ENCODE results near the gene DLL1. TPM values are rescaled to one million over a fixed set of nuclear protein-coding genes. Genes with fewer than 3 reads are reported as not detected.

Gene DLL1
- polyA plus RNA-seq, 4 donors, result 9.2 to 13.7 (median 10.2) TPM

DNA sequence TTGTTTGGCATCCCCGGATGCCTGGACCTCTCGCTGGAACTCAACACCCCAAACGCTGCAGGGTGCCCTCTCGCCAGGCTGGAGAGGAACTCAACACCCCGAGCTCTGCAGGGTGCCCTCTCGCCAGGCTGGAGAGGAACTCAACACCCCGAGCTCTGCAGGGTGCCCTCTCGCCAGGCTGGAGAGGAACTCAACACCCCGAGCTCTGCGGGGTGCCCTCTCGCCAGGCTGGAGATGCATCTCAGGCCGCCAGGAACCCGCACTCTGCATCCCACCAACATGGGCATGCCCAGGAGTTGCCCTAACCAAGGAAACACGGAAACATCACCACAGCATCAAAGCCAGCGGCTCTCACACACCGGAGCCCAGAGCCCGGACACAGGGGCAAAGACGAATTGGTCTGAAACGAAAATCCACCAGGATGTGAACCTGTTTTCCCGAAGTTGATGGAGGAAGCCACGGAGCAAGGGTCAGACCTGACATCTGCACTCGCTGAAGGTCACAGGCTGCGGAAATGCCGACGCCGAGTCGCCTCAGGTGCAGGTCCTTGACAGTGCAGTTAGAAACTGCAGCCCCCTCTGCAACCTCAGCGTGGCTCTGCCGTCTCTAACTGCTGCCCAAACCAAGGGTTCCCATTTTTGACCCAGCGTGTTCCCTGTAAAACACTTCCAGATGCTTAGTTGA, 37.5 kb downstream of the DLL1 start:
- no peak for DNase-seq (ENCODE audit: low read depth in 4 of 4, low spot score in 3 of 4)

DNA sequence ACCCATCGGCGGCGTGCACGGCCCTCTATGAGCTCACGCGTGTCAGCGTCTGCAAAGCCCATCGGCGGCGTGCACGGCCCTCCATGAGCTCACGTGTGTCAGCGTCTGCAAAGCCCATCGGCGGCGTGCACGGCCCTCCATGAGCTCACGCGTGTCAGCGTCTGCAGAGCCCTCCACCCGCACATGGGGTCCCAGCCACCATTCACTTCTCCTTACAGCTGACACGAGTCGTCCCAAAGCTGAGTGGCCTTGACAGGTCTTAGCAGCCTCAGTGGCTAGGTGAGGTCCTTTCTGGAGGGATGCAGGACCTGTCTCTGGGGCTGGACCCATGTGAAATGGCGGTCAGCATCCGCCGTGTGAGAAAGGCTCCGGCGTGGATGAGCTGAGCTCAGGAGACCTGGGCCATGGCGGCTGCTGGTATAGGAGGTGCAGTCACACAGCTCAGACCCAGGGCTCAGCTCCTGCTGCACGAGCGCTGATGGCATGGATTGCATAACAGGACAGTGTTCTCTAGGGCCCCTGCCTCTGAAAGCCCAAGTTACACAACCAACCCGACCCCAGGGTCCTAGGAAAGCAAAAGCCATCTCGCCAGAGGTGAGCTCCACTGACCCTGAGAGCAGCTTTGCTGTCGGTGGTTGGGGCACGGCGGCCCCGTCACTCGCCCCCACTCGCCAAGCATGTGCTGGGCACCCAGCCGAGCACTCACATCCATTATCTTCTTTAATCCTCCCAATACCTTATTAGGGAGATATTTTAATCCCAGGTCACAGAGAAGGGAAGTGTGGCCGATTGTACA, 38.9 kb downstream of the DLL1 start:
- no peak for DNase-seq (ENCODE audit: low read depth in 4 of 4, low spot score in 3 of 4)

DNA sequence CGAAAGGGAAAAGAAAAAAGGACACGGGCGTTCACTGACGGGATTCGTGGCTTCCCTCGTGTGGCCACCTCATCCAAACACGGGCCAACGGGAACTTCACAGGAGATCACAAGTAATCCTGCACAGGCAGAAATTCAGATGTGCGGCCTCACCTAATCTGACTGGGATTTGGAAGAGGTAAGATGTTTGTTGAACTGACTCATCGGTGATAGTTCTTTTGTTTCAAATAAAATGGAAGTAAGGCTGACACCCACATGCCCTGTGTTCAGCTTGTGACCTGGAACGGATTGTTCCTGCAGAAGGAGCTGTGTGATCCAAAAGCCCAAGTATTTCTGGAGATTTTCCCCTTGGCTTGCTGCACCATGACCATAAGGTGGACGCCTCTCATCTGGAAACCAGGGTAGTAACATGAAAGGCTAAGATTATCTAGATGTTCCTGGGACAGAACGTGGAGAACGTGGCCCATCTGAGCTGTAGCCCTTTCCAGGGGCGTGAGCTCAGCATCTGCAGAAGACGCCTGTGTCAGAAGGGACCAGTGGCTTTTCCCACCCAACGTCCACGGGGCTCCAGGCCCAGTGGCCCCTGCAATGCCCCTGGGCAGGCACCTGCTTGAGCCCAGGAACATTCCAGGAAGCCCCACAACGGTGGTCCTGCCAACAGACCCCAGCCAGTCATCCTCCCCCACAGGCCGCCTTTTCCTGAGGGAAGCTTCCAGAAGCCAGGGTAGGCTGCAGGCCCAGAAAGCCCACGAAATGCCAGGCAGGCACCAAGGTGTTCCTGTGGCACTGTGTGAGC, 39.7 kb downstream of the DLL1 start:
- DNase-seq (ENCODE audit: low read depth in 4 of 4, low spot score in 3 of 4), result no peak

- DNase-seq (ENCODE audit: low read depth in 4 of 4, low spot score in 3 of 4), result no peak
Observed at GRCh38 chr6:170250455-170250854, 40.4 kb downstream of the DLL1 start.

DNA sequence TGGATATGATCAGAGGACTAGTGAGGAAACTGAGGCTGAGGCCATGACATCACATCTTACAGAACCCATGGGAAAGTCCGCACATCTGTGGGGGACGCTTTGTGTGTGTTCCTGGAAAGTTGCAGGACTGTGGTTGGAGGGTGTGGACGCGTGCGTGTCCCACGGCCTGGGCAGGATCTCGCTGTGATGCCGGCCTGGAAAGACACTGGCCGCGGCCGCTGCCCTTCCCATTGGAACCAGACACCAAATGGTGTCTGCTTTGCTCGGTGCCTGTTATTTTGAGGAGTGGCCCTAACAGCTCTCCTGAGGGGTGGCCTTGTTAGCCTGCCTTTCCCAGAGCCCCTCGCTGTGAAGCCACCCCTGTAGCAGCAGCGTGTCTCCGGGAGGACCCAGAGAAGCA, 41.1 kb downstream of the DLL1 start:
- no peak for DNase-seq (ENCODE audit: low read depth in 4 of 4, low spot score in 3 of 4)

GRCh38 chr6:170248861-170249600, 41.8 kb downstream of the DLL1 start:
- no peak for DNase-seq (ENCODE audit: low read depth in 4 of 4, low spot score in 3 of 4)

GRCh38 chr6:170248111-170248805, 42.6 kb downstream of the DLL1 start:
- no peak for DNase-seq (ENCODE audit: low read depth in 4 of 4, low spot score in 3 of 4)

DNA sequence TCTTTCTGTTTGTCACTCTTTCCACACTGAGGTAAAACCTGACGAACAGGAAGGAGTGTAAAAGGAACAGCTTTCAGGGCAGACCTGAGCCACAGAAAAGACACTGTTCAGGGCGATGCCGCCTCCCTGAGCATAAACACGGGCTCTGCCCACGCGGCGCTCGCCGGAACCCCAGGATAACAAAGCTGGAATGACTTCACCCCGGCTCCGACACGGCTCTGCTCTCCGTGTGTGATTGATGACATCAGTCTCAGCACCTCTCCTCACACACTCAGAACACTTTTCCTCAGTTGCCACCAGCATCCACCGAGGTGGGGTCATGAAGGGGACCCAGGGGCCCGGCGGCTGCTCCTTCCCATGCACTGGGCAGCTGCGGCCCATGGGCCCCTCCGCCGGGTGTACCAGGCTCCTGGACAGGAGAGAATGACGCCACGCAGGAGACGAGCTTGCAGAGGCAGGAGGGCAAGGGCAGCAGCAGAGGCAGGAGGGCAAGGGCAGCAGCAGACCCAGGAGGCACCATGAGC, 43.6 kb downstream of the DLL1 start:
- no peak for DNase-seq (ENCODE audit: low read depth in 4 of 4, low spot score in 3 of 4)

GRCh38 chr6:170245475-170245992, 45.3 kb downstream of the DLL1 start:
- DNase-seq (ENCODE audit: low read depth in 4 of 4, low spot score in 3 of 4), result no peak

GRCh38 chr6:170244721-170245474, 46.0 kb downstream of the DLL1 start:
- no peak for DNase-seq (ENCODE audit: low read depth in 4 of 4, low spot score in 3 of 4)

- DNase-seq (ENCODE audit: low read depth in 4 of 4, low spot score in 3 of 4), result no peak
Observed at GRCh38 chr6:170243791-170244291, 47.0 kb downstream of the DLL1 start.

GRCh38 chr6:170243386-170243785, 47.5 kb downstream of the DLL1 start:
- no peak for DNase-seq (ENCODE audit: low read depth in 4 of 4, low spot score in 3 of 4)

DNA sequence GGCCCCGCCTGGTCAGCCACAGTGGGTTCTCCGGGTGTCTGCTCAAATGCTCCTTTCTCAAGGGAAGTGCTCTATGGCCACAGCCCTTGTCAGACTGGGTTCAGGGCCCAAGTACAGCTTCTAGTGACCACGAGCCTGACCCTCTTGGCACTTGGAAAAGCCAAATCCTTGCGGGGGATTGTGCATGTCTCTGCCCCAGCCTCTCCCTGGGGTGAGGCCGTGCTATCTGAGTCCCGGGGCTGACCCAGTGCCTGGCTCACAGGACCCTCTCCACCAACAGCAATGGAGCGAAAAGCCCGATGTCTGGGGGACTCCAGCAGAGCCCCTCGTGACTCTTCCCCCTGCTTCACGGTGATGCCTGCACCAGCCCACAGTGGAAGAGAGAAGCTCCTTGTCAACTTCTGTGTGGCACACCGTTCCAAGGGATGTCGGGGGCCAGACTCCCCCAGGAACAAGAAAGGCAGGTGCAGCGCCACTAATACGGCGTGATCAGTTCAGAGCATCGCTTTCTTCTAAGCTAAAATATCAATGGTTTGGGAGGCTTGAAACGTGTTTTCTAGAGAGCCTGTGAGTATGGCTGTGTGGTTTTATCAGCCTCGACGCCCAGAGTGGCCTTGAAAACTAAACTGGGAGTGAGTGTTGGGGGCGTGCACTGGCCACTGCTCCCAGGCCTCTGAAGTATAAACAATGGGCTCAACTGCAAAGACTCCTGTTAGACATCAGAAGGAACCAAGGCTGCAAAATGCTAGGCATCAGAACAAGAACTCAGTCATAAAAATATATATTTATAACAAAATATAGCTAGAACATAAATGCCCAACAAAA, 51.9 kb downstream of the DLL1 start:
- DNase-seq (ENCODE audit: low read depth in 4 of 4, low spot score in 3 of 4), result no peak

DNA sequence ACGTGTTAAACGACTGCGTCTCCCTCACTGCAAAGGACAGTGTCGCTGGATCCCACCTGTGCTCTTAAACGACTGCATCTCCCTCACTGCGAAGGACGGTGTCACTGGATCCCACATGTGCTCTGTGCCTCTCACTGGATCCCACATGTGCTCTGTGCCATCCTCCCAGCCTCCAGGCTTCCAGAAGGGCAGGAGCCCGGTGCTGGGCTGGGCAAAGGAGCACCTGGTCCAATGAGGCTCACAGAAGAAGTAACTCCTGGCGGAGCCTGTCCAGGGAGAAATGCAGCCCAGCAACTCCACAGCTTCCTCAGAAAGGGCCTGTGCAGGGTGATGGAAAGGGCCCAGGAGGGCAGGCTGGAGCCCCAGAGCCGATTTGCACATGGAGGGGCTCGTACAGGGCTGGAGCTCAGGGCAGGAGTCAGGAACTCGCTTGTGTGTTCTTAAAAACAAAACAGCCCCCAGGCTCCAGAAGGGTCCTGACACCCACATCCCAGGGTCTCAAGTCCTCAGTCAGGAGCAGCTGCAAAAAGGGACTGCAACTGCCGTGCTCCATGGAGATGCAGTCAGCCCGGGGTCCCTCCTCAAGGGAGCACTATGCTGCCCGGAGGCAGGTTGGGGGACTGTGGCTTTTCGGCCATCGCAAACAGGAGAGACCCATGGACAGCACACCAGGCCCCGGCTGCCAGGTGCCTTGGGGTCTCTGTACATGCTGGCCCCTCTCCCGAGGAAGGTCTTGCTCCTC, 52.7 kb downstream of the DLL1 start:
- no peak for DNase-seq (ENCODE audit: low read depth in 4 of 4, low spot score in 3 of 4)

GRCh38 chr6:170236131-170236836, 54.6 kb downstream of the DLL1 start:
- no peak for DNase-seq (ENCODE audit: low read depth in 4 of 4, low spot score in 3 of 4)

- DNase-seq (ENCODE audit: low read depth in 4 of 4, low spot score in 3 of 4), result no peak
Observed at GRCh38 chr6:170235391-170236125, 55.3 kb downstream of the DLL1 start.
